ENCODE data around the gene TMEM208.

Gene TMEM208

GRCh38 chr16:67198238-67198734, 28.6 kb upstream of the TMEM208 start:
- TF ChIP-seq CTCF (IDR thresholded peaks at IDR 0.05; ENCODE audit: low read depth, low read length), result peak; percentile 67
- DNase-seq (ENCODE audit: extremely low read depth, low read depth), result no peak

GRCh38 chr16:67199011-67199807, 27.7 kb upstream of the TMEM208 start, which contains the start of gene ELMO3:
TSS of gene ELMO3 (plus strand) at chr16:67199131. CDS start at chr16:67199327, 196 bp downstream.
- peak; percentile 34 for TF ChIP-seq CTCF (IDR thresholded peaks at IDR 0.05; ENCODE audit: low read depth, low read length)
- DNase-seq (ENCODE audit: extremely low read depth, low read depth), result no peak

GRCh38 chr16:67199808-67200198, 27.1 kb upstream of the TMEM208 start:
- TF ChIP-seq CTCF (IDR thresholded peaks at IDR 0.05; ENCODE audit: low read depth, low read length), result no peak
- no peak for DNase-seq (ENCODE audit: extremely low read depth, low read depth)

- TF ChIP-seq CTCF (IDR thresholded peaks at IDR 0.05; ENCODE audit: low read depth, low read length), result no peak
- no peak for DNase-seq (ENCODE audit: extremely low read depth, low read depth)
Observed at GRCh38 chr16:67200491-67200890, 26.4 kb upstream of the TMEM208 start.

GRCh38 chr16:67201411-67202345, 25.3 kb upstream of the TMEM208 start:
- no peak for TF ChIP-seq CTCF (IDR thresholded peaks at IDR 0.05; ENCODE audit: low read depth, low read length)
- DNase-seq (ENCODE audit: extremely low read depth, low read depth), result no peak

GRCh38 chr16:67202426-67202825, 24.5 kb upstream of the TMEM208 start:
- TF ChIP-seq CTCF (IDR thresholded peaks at IDR 0.05; ENCODE audit: low read depth, low read length), result no peak
- DNase-seq (ENCODE audit: extremely low read depth, low read depth), result no peak

All from AG09319 (cell line).